Fibroblast of peridontal ligament (primary cell): ENCODE results near the gene BOLL.
"Not testable (repeated sequence)": the region's sequence is repeated elsewhere in the genome, so short reads cannot be mapped to it uniquely, and the experiment has no call there.

ENCODE experiments used
- DNase-seq: peaks from one replicate; pipeline ENCODE4 v3.0.0-alpha.2; 2010; ENCODE audit errors: extremely low read depth

Gene BOLL

GRCh38 chr2:197706839-197707207, 78.3 kb downstream of the BOLL start:
- DNase-seq = no peak

DNA sequence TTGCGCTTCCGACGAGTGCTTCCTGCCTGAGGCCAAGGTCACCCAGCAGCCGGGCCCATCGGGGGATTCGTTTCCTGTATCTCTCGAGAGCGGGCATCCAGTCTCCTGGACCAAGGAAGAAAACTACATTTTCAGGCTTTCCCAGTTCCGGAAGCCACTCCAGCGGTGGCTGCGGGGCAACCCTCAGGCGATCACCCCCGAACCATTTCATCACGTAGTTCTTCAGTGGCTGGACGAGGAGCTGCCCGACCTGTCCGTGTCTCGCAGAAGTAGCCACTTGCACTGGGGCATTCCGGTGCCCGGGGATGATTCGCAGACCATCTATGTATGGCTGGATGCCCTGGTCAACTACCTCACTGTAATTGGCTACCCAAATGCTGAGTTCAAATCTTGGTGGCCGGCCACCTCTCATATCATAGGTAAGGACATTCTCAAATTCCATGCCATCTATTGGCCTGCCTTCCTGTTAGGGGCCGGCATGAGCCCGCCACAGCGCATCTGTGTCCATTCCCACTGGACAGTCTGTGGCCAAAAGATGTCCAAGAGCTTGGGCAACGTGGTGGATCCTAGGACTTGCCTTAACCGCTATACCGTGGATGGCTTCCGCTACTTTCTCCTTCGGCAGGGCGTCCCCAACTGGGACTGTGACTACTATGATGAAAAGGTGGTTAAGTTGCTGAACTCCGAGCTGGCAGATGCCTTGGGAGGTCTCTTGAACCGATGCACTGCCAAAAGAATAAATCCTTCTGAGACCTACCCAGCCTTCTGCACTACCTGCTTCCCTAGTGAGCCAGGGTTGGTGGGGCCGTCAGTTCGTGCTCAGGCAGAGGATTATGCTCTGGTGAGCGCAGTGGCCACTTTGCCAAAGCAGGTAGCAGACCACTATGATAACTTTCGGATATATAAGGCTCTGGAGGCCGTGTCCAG, 78.9 kb downstream of the BOLL start:
- no peak for DNase-seq

DNA sequence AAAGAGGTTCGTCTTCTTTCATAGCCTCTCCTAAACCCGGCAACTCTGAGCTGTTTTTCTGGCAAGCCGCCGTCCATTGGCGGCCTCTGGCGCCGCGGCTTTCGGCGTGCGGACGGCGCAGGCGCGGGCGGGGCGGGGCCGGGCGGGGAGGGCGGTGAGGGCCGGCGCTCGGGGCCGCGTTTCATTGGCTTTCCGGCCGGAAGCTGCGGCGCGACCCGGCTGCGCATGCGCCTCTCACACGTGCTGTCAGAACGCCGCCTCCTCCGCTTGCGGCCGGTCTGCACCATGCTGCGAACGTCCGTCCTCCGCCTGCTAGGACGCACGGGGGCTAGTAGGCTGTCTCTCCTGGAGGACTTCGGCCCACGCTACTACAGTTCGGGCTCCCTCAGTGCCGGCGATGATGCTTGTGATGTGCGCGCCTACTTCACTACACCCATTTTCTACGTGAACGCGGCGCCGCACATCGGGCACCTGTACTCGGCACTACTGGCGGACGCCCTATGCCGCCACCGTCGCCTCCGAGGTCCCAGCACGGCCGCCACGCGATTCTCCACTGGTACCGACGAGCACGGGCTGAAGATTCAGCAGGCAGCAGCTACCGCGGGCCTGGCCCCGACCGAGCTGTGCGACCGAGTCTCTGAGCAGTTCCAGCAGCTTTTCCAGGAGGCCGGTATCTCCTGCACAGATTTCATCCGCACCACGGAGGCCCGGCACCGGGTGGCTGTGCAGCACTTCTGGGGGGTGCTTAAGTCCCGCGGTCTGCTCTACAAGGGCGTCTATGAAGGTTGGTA, 79.8 kb downstream of the BOLL start, which contains the start of gene MARS2:
Gene MARS2 (plus strand): TSS at position 249 of the 791 bp plus-strand sequence. CDS start 37 bp downstream, at position 286.
- peak; percentile 87 for DNase-seq

- peak; percentile 16 for DNase-seq
Measured at GRCh38 chr2:197704434-197705120, 80.5 kb downstream of the BOLL start.

DNA sequence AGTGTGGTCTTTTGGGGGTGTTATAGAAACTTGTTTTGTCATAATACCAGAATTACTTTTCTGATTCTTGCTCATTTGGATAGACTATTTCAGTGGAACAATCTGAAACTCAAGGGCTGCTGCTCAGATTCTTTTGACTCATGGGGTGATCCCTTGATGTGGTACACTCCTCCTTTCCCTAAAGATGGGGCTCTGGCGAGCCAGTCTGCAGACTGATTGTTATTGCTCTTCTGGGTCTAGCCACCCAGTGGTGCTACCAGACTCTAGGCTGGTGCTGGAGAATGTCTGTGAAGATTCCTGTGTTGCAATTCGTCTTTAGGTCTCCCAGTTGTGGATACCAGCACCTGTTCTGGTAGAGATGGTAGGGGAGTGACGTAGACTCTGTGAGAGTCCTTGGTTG, 84.2 kb downstream of the BOLL start:
- DNase-seq = no peak

DNA sequence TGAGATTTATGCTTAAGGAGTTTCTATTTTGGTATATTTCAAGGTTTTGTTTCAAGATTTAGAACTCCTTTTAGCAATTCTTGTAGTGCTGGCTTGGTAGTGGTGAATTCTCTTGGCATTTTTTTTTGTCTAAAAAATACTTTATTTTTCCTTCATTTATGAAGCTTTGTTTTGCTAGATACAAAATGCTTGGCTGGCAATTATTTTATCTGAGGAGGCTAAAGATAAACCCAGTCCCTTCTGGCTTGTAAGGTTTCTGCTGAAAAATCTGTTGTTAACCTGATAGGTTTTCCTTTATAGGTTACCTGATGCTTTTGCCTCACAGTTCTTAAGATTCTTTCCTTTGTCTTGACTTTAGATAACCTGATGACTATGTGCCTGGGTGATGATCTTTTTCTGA, 85.4 kb downstream of the BOLL start:
- not testable (repeated sequence) for DNase-seq

DNA sequence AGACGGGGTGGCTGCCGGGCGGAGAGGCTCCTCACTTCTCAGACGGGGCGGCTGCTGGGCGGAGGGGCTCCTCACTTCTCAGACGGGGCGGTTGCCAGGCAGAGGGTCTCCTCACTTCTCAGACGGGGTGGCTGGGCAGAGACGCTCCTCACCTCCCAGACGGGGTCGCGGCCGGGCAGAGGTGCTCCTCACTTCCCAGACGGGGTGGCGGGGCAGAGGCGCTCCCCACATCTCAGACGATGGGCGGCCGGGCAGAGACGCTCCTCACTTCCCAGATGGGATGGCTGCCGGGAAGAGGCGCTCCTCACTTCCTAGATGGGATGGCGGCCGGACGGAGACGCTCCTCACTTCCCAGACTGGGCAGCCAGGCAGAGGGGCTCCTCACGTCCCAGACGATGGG, 88.5 kb downstream of the BOLL start:
- not testable (repeated sequence) for DNase-seq

DNA sequence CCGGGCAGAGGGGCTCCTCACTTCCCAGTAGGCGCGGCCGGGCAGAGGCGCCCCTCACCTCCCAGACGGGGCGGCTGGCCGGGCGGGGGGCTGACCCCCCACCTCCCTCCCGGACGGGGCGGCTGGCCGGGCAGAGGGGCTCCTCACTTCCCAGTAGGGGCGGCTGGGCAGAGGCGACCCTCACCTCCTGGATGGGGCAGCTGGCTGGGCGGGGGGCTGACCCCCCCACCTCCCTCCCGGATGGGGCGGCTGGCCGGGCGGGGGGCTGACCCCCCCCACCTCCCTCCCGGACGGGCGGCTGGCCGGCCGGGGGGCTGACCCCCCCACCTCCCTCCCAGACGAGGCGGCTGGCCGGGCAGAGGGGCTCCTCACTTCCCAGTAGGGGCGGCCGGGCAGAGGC, 89.1 kb downstream of the BOLL start:
- DNase-seq = not testable (repeated sequence)

- DNase-seq = not testable (repeated sequence)
Measured at GRCh38 chr2:197695206-197695605, 89.9 kb downstream of the BOLL start.

GRCh38 chr2:197677483-197677882, 107.6 kb downstream of the BOLL start:
- peak; percentile 25 for DNase-seq

DNA sequence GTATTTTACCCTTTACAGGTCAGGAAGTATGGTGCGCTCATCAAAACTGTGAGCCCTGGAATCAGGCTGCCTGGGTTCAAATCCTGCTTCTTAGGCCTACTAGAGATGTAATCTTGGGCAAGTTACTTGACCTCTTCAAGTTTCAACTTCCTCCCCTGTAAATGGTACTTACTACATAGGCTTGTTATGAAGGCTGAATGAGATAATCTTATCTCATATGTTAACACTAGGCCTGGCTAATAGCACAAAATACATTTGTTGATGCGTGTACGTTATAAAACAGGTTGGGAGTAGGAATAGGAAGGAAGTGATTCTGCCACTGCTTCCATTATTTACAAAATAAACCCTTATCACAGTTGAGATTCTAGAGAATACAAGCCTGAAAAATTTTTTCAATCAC, 108.1 kb downstream of the BOLL start:
- no peak for DNase-seq
